ENCODE measurements around the gene DCAF8.

DNA sequence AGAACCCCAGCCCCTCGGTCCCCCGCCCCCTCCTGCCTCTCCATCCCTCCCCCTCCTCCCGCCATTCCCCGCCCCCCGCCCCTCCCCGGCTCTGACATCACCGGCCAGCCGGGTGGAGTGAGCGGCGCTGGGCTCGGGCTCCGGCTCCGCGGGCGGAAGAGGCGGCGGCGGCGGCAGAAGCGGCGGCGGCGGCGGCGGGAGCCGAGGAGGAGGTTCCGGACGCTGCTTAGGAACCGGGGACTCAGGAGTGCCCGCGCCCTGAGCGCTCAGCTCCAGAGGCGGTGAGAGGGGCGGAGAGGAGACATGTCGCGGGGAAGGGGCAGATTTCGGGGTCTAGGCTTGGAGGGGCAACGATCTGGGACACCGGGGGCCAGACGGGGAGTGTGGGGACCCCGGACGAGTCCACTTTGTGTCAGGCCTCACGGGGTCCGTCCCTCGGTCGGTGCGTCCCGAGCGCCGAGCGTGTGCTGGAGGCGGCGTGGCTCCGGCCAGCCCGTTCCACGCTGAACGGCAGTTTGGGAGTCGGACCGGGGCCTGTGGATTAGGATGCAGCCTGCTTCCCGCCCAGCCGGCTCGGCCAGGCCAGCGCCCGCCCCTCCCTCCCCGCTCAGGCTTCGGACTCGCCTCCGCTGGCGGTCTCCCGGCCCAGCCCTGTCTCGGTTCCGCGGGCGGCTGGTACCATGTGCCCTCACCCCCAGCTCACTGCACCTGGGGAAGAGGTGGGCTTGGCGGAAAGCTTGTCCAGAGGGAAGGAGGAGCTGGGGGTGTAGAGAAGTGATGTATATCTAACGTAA lies 56.9 kb downstream of the DCAF8 start, which contains the start of gene PEA15:
- TF ChIP-seq, protein P1, sequence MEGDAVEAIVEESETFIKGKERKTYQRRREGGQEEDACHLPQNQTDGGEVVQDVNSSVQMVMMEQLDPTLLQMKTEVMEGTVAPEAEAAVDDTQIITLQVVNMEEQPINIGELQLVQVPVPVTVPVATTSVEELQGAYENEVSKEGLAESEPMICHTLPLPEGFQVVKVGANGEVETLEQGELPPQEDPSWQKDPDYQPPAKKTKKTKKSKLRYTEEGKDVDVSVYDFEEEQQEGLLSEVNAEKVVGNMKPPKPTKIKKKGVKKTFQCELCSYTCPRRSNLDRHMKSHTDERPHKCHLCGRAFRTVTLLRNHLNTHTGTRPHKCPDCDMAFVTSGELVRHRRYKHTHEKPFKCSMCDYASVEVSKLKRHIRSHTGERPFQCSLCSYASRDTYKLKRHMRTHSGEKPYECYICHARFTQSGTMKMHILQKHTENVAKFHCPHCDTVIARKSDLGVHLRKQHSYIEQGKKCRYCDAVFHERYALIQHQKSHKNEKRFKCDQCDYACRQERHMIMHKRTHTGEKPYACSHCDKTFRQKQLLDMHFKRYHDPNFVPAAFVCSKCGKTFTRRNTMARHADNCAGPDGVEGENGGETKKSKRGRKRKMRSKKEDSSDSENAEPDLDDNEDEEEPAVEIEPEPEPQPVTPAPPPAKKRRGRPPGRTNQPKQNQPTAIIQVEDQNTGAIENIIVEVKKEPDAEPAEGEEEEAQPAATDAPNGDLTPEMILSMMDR (IDR thresholded peaks at IDR 0.05; ENCODE audit: extremely low read depth in 1 of 2, insufficient read depth in 1 of 2, low read depth in 1 of 2, low read length in 2 of 2): no peak
- TF ChIP-seq POLR2AphosphoS5 (IDR thresholded peaks at IDR 0.05; ENCODE audit: insufficient read depth, low read depth, low read length) (peak; percentile 80), POLR2A (IDR thresholded peaks at IDR 0.05; ENCODE audit: low read depth, low read length) (no peak), FOS (IDR thresholded peaks at IDR 0.05; ENCODE audit: borderline replicate concordance, insufficient read depth, low read length) (no peak), JUN (IDR thresholded peaks at IDR 0.05; ENCODE audit: borderline replicate concordance, insufficient read depth, insufficient read length, low read depth) (no peak)

Data from endothelial cell of umbilical vein (primary cell).